ENCODE results near the gene UNK. TPM values are rescaled to one million over a fixed set of nuclear protein-coding genes. Genes with fewer than 3 reads are reported as not detected.

Gene UNK
- total RNA-seq, 2 experiments from 2014 or later = 41.5 to 67.6 TPM

GRCh38 chr17:75832652-75833400 is 48.2 kb downstream of the UNK start:
- peak overlapping the region; percentile 36 for H3K27ac ChIP-seq (ENCODE audit: low read depth, low read length, poor library complexity, severe bottlenecking)
- BruUV-seq (replicated peaks) = no TSS peak
- TF ChIP-seq CTCF (conservative IDR thresholded peaks at IDR 0.05; ENCODE audit: low read length) (no peak), EZH2phosphoT487 (IDR thresholded peaks at IDR 0.05; ENCODE audit: borderline replicate concordance, low read depth, low read length) (no peak)
- peak overlapping the region; percentile 30 for H3K4me3 ChIP-seq (ENCODE audit: low read depth, low read length, poor library complexity, severe bottlenecking)
- H3K79me2 ChIP-seq (ENCODE audit: insufficient read depth, low read depth, low read length) = no peaks in the 10 kb centered on the region
- H2AFZ ChIP-seq (ENCODE audit: low read length) = peak overlapping the region; percentile 15; the same call in 1 of the 2 replicates
- peak overlapping the region; percentile 53 for H3K4me2 ChIP-seq (ENCODE audit: low read length)
- H4K20me1 ChIP-seq (ENCODE audit: insufficient read depth, low read length) = no peaks in the 10 kb centered on the region
- ChIA-PET CTCF (ENCODE audit: unreplicated experiment) (no interaction called here), POLR2A (interaction anchor here (0.6 to 1.5 kb wide), 4 partner anchors 17 to 62 kb away, joined by 3 to 7 read pairs (median 4); no protein-coding TSS in a partner anchor)
- peaks cover 19% of the 10 kb centered on the region for H3K4me1 ChIP-seq (ENCODE audit: insufficient read depth, low read length, poor library complexity, severe bottlenecking)
- intact Hi-C loops (cut with micrococcal nuclease; ENCODE audit: unreplicated experiment) = no loop called here
- H3K9me2 ChIP-seq (ENCODE audit: insufficient read depth, low read length) = no peaks in the 10 kb centered on the region
- H3K36me3 ChIP-seq (ENCODE audit: insufficient read depth, low read length) = no peaks in the 10 kb centered on the region
- H3K9me3 ChIP-seq (ENCODE audit: low read length) = no peaks in the 10 kb centered on the region
- peak; percentile 57 for DNase-seq (ENCODE audit: low spot score)

- intact Hi-C loops (cut with micrococcal nuclease; ENCODE audit: unreplicated experiment) = no loop called here
- no peak overlapping the region for H3K4me3 ChIP-seq (ENCODE audit: low read depth, low read length, poor library complexity, severe bottlenecking)
- H3K79me2 ChIP-seq (ENCODE audit: insufficient read depth, low read depth, low read length) = no peaks in the 10 kb centered on the region
- H3K4me1 ChIP-seq (ENCODE audit: insufficient read depth, low read length, poor library complexity, severe bottlenecking) = peaks cover 15% of the 10 kb centered on the region
- no peak overlapping the region for H3K27ac ChIP-seq (ENCODE audit: low read depth, low read length, poor library complexity, severe bottlenecking)
- TF ChIP-seq CTCF (conservative IDR thresholded peaks at IDR 0.05; ENCODE audit: low read length) (no peak), EZH2phosphoT487 (IDR thresholded peaks at IDR 0.05; ENCODE audit: borderline replicate concordance, low read depth, low read length) (no peak)
- H4K20me1 ChIP-seq (ENCODE audit: insufficient read depth, low read length) = no peaks in the 10 kb centered on the region
- no peaks in the 10 kb centered on the region for H3K9me3 ChIP-seq (ENCODE audit: low read length)
- H3K9me2 ChIP-seq (ENCODE audit: insufficient read depth, low read length) = no peaks in the 10 kb centered on the region
- H2AFZ ChIP-seq (ENCODE audit: low read length) = no peak overlapping the region
- POLR2A ChIA-PET = no interaction called here
- DNase-seq (ENCODE audit: low spot score) = no peak
- no TSS peak for BruUV-seq (replicated peaks)
- CTCF ChIA-PET (ENCODE audit: unreplicated experiment) = no interaction called here
- no peak overlapping the region for H3K4me2 ChIP-seq (ENCODE audit: low read length)
- no peaks in the 10 kb centered on the region for H3K36me3 ChIP-seq (ENCODE audit: insufficient read depth, low read length)
Observed at GRCh38 chr17:75834279-75834920, 49.8 kb downstream of the UNK start.

All from OCI-LY7 (cell line).